AG04450 (cell line): ENCODE measurements around the gene KRTAP26-1. TPM values are rescaled to one million over a fixed set of nuclear protein-coding genes. Genes with fewer than 3 reads are reported as not detected.

ENCODE experiments used
- CTCF ChIA-PET: fragments of 300-600, 350-600 bp; formaldehyde crosslinking; extraction: SDS; loops from one replicate; lab custom pipeline; 2022; ENCODE audit warnings: antibody characterized with exemption, inconsistent platforms; lab: Charles Lee
- POLR2A ChIA-PET: fragments of 350-600 bp; formaldehyde crosslinking; extraction: SDS; loops from one replicate; lab custom pipeline; 2021; ENCODE audit warnings: antibody characterized with exemption, inconsistent platforms; lab: Yijun Ruan, JAX
- DNase-seq: peaks from one replicate; pipeline ENCODE4 v3.0.0-alpha.2; 2011; ENCODE audit warnings: low read depth, low spot score
- H3K27ac ChIP-seq: one replicate; pipeline ENCODE4 v1.5.1; 2012; ENCODE audit warnings: low read depth, low read length, control low read depth
- H3K27me3 ChIP-seq: one replicate; pipeline ENCODE4 v1.6.0; 2012; ENCODE audit warnings: low read length; ENCODE audit not compliant: control insufficient read depth, insufficient read depth
- H3K4me3 ChIP-seq: 2 replicates; pipeline ENCODE4 v1.5.1; 2011; ENCODE audit warnings: mild to moderate bottlenecking, low read depth, low read length, control low read depth
- H3K9me3 ChIP-seq: 2 replicates; pipeline ENCODE4 v1.5.1; 2012; ENCODE audit warnings: low read length; ENCODE audit not compliant: control insufficient read depth, insufficient read depth
- polyA minus RNA-seq: library from RNA; depleted of rRNA, polyadenylated mRNA; stranded (reverse); fragments of >200 nt; gene quantifications from 2 replicates; pipeline ENCODE4 v1.2.3, GENCODE V29; 2011; rRNA and poly(A)+ RNA removed
- polyA plus RNA-seq: library from polyadenylated mRNA; depleted of rRNA; stranded (reverse); fragments of >200 nt; gene quantifications from 2 replicates; pipeline ENCODE4 v1.2.3, GENCODE V29; 2011; rRNA removed
- TF ChIP-seq, protein P1 (sequence below): IDR thresholded peaks from 2 replicates; pipeline ENCODE4 v1.5.1; 2011; ENCODE audit warnings: low read depth, low read length, control low read depth, inconsistent platforms

KRTAP26-1 gene, protein sequence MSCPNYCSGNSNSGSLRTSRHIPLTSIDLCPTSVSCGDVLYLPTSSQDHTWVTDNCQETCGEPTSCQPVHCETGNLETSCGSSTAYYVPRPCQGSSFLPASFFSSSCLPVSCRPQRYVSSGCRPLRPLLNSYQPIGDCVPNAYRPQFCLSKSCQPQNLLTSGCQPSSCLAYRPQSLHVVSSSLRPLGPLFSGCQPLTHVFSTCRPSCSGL
- not detected in 2 replicates for polyA plus RNA-seq
- not detected in 2 replicates for polyA minus RNA-seq

DNA sequence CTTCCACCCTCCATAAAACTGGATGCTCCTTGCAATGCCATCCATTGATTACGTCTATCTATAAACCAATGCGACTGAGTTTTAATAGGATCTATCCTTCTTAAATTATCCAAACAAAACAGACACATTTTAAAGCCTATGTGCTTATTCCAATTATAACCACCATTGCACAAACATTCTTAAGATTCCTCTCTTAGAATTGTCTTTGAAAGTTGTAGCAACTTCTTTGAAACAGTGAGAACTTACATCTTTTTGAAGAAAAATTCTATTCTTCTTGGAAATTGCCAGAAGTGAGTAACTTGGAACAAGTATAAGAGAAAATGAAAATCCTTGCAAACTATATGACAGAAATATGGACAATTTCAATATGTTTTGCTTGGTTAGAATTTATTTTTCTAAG is at the start of gene KRTAP26-1:
Gene KRTAP26-1, minus strand, starts transcription at position 101 of the 400 bp plus-strand sequence. CDS start 280 bp downstream, outside the sequence.
- TF ChIP-seq, protein P1, sequence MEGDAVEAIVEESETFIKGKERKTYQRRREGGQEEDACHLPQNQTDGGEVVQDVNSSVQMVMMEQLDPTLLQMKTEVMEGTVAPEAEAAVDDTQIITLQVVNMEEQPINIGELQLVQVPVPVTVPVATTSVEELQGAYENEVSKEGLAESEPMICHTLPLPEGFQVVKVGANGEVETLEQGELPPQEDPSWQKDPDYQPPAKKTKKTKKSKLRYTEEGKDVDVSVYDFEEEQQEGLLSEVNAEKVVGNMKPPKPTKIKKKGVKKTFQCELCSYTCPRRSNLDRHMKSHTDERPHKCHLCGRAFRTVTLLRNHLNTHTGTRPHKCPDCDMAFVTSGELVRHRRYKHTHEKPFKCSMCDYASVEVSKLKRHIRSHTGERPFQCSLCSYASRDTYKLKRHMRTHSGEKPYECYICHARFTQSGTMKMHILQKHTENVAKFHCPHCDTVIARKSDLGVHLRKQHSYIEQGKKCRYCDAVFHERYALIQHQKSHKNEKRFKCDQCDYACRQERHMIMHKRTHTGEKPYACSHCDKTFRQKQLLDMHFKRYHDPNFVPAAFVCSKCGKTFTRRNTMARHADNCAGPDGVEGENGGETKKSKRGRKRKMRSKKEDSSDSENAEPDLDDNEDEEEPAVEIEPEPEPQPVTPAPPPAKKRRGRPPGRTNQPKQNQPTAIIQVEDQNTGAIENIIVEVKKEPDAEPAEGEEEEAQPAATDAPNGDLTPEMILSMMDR = no peak
- ChIA-PET POLR2A (no interaction called here), CTCF (no interaction called here)
- DNase-seq = no peak
- Histone ChIP-seq H3K4me3 (no peak within 1 kb of the TSS), H3K27ac (no peak within 1 kb of the TSS), H3K27me3 (no peaks in the 10 kb centered on the region), H3K9me3 (peaks cover 8% of the 10 kb centered on the region; the same call in 1 of the 2 replicates)

DNA sequence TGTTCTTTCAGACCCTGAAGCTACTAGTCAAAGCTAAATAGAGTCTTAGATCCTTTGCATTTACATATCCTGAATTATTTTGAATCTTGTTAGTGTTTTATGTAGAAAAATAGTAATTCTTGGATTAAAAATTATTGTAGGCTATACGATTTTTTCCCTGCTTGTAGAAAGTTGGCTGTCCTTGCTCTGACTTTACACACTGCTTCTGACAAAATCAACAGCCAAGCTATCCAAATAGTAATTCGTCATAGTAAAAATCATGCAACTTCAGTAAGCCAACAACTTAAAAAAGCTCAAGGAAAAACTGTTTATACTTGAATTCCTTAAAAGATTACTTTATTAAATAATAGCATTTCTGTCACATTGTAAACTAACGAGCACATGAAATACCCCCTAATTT is 35.8 kb upstream of the KRTAP26-1 start:
- ChIA-PET POLR2A (no interaction called here), CTCF (no interaction called here)
- Histone ChIP-seq H3K27ac (no peak overlapping the region), H3K27me3 (no peaks in the 10 kb centered on the region), H3K4me3 (no peak overlapping the region), H3K9me3 (peaks cover 4% of the 10 kb centered on the region; the same call in 1 of the 2 replicates)
- TF ChIP-seq, protein P1 = no peak
- no peak for DNase-seq

DNA sequence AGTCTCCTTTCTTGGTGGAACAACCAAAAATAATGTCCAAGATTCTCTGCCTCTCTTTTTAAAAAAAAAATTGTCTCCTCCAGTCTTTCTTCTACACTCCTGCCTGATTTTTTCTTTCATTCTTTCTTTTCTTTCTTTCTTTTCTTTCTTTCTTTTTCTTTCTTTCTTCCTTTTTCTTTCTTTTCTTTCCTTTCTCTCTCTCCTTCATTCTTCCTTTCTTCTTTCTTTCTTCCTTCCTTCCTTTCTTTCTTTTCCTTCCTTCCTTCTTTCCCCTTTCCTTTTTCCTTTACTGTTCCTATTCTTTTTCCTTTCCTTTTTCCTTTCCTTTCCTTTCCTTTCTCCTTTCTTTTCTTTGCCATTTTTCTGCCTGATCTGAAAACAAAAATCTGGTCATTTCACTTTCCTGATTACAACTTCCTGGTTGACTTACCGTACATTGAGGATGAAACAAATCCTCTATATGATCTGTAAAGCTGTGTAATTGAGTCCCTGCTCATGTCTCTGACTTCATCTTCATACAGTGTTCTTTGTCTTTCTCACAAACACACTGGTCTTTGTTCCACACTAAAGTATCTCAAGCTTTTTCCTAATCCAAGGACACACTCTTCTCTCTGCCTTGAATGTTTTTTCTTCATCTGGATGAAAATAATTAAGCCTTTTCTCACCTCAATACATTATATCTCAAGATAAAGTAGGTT is 34.3 kb upstream of the KRTAP26-1 start:
- CTCF ChIA-PET = no interaction called here

DNA sequence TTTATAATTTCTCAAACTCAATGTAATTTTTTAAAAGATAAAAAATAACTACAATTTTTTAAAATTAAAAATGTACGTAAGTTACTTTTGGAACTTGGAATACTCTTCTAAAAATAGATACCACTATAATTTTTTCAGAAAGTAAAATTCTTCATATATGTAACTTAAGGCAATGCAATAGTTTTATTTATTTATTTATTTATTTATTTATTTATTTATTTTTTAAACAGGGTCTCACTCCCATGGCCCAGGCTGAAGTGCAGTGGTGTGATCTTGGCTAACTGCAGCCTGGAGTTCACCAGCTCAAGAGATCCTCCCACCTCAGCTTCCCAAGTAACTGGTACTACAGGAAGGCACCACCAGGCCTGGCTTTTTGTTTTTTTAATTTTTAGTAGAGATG is 31.4 kb upstream of the KRTAP26-1 start:
- H3K4me3 ChIP-seq = no peak overlapping the region
- H3K9me3 ChIP-seq = peaks cover 6% of the 10 kb centered on the region
- no peak overlapping the region for H3K27ac ChIP-seq
- ChIA-PET POLR2A (no interaction called here), CTCF (no interaction called here)
- DNase-seq = no peak
- TF ChIP-seq, protein P1 = no peak
- no peaks in the 10 kb centered on the region for H3K27me3 ChIP-seq

More for the DNA sequence above, 34.3 kb upstream of the KRTAP26-1 start:
- peaks cover 4% of the 10 kb centered on the region; the same call in 1 of the 2 replicates for H3K9me3 ChIP-seq
- no peaks in the 10 kb centered on the region for H3K27me3 ChIP-seq
- no peak overlapping the region for H3K4me3 ChIP-seq
- no peak overlapping the region for H3K27ac ChIP-seq
- no peak for DNase-seq
- POLR2A ChIA-PET = no interaction called here
- TF ChIP-seq, protein P1 = no peak

DNA sequence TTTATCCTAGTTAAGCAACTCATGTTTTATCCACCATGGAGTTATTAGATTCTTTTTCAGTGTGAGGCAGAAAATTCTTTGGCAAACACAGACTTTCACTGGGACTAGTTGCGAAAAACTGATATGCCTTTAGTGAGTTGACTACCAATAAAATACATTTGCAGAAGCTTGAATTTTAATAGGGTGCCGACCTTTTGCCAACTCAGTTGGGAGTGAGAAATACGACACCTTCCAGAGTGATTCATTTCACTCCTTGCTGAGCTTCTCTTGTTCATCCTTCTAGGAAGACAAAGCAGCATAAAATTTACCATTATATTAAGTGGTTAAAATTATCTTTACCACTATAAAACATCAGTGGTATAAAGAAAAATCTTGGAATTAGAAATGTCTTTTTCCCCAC is 29.5 kb upstream of the KRTAP26-1 start:
- TF ChIP-seq, protein P1 = no peak
- ChIA-PET CTCF (no interaction called here), POLR2A (no interaction called here)
- DNase-seq = no peak
- Histone ChIP-seq H3K9me3 (peaks cover 6% of the 10 kb centered on the region), H3K27ac (no peak overlapping the region), H3K4me3 (no peak overlapping the region), H3K27me3 (no peaks in the 10 kb centered on the region)
